Measurements from ENCODE around the gene FMOD.

Gene FMOD

GRCh38 chr1:203367057-203367456, 16.1 kb upstream of the FMOD start:
- H3K9me3 ChIP-seq: no peaks in the 10 kb centered on the region
- H3K4me1 ChIP-seq (ENCODE audit: control insufficient read depth in 1 of 2, insufficient read depth in 1 of 2, low read depth in 1 of 2, low read length in 1 of 2): peaks cover 24 to 28% of the 10 kb centered on the region in 2 experiments
- H3K27me3 ChIP-seq: peaks cover 8% of the 10 kb centered on the region
- no peaks in the 10 kb centered on the region for H3K36me3 ChIP-seq
- no peak overlapping the region for H3K4me3 ChIP-seq (ENCODE audit: low read depth in 1 of 2, low read length in 1 of 2)
- no peak for TF ChIP-seq CTCF (IDR thresholded peaks at IDR 0.05)
- no peak overlapping the region for H3K27ac ChIP-seq

GRCh38 chr1:203366476-203366875, 15.6 kb upstream of the FMOD start:
- Histone ChIP-seq H3K36me3 (no peaks in the 10 kb centered on the region), H3K27me3 (peaks cover 8% of the 10 kb centered on the region), H3K4me1 (ENCODE audit: control insufficient read depth in 1 of 2, insufficient read depth in 1 of 2, low read depth in 1 of 2, low read length in 1 of 2) (peaks cover 30 to 34% of the 10 kb centered on the region in 2 experiments), H3K27ac (no peak overlapping the region), H3K4me3 (ENCODE audit: low read depth in 1 of 2, low read length in 1 of 2) (no peak overlapping the region), H3K9me3 (no peaks in the 10 kb centered on the region)
- no peak for TF ChIP-seq CTCF (IDR thresholded peaks at IDR 0.05)

GRCh38 chr1:203364806-203365205, 13.9 kb upstream of the FMOD start:
- Histone ChIP-seq H3K27me3 (peaks cover 10% of the 10 kb centered on the region), H3K9me3 (no peaks in the 10 kb centered on the region), H3K4me3 (ENCODE audit: low read depth in 1 of 2, low read length in 1 of 2) (no peak overlapping the region), H3K36me3 (no peaks in the 10 kb centered on the region), H3K4me1 (ENCODE audit: control insufficient read depth in 1 of 2, insufficient read depth in 1 of 2, low read depth in 1 of 2, low read length in 1 of 2) (peaks cover 24 to 29% of the 10 kb centered on the region in 2 experiments), H3K27ac (no peak overlapping the region)
- no peak for TF ChIP-seq CTCF (IDR thresholded peaks at IDR 0.05)

GRCh38 chr1:203364094-203364801, 13.3 kb upstream of the FMOD start:
- no peak overlapping the region for H3K4me3 ChIP-seq (ENCODE audit: low read depth in 1 of 2, low read length in 1 of 2)
- H3K27ac ChIP-seq: no peak overlapping the region
- H3K27me3 ChIP-seq: peaks cover 15% of the 10 kb centered on the region
- H3K36me3 ChIP-seq: no peaks in the 10 kb centered on the region
- H3K4me1 ChIP-seq (ENCODE audit: control insufficient read depth in 1 of 2, insufficient read depth in 1 of 2, low read depth in 1 of 2, low read length in 1 of 2): peaks cover 18 to 23% of the 10 kb centered on the region in 2 experiments
- no peaks in the 10 kb centered on the region for H3K9me3 ChIP-seq
- TF ChIP-seq CTCF (IDR thresholded peaks at IDR 0.05): no peak

- Histone ChIP-seq H3K36me3 (no peaks in the 10 kb centered on the region), H3K27me3 (peaks cover 24% of the 10 kb centered on the region), H3K9me3 (no peaks in the 10 kb centered on the region), H3K4me1 (ENCODE audit: control insufficient read depth in 1 of 2, insufficient read depth in 1 of 2, low read depth in 1 of 2, low read length in 1 of 2) (peaks cover 8% of the 10 kb centered on the region in 2 experiments), H3K27ac (no peak overlapping the region), H3K4me3 (ENCODE audit: low read depth in 1 of 2, low read length in 1 of 2) (no peak overlapping the region)
- TF ChIP-seq CTCF (IDR thresholded peaks at IDR 0.05): no peak
Observed at GRCh38 chr1:203362720-203363025, 11.8 kb upstream of the FMOD start.
